HEK293T (cell line): ENCODE measurements around the gene ATP10A.

Source experiments
- ELF4 ChIP-seq: fragments of 450-650 bp; IDR thresholded peaks from 2 replicates; pipeline ENCODE4 v1.6.1; 2017; ENCODE audit warnings: antibody characterized with exemption
- FOXA1 ChIP-seq: fragments of 450-650 bp; IDR thresholded peaks from 2 replicates; pipeline ENCODE4 v1.6.1; 2016; ENCODE audit warnings: mild to moderate bottlenecking
- FOXK2 ChIP-seq: fragments of 450-650 bp; IDR thresholded peaks from 2 replicates; pipeline ENCODE4 v1.6.1; 2016; ENCODE audit warnings: mild to moderate bottlenecking
- FOXM1 ChIP-seq: fragments of 450-650 bp; IDR thresholded peaks from 2 replicates; pipeline ENCODE4 v1.6.1; 2017; ENCODE audit warnings: mild to moderate bottlenecking, borderline replicate concordance
- SP1 ChIP-seq: fragments of 450-650 bp; IDR thresholded peaks from 2 replicates; pipeline ENCODE4 v1.6.1; 2017
- ZNF384 ChIP-seq: fragments of 450-650 bp; IDR thresholded peaks from 2 replicates; pipeline ENCODE4 v1.6.1; 2016
- TF ChIP-seq, protein P1 (sequence below): fragments of 450-650 bp; IDR thresholded peaks from 2 replicates; pipeline ENCODE4 v1.6.1; 2016

- TF ChIP-seq FOXA1 (no peak), SP1 (no peak), FOXK2 (no peak), ZNF384 (no peak), FOXM1 (no peak), ELF4 (no peak)
- TF ChIP-seq, protein P1, sequence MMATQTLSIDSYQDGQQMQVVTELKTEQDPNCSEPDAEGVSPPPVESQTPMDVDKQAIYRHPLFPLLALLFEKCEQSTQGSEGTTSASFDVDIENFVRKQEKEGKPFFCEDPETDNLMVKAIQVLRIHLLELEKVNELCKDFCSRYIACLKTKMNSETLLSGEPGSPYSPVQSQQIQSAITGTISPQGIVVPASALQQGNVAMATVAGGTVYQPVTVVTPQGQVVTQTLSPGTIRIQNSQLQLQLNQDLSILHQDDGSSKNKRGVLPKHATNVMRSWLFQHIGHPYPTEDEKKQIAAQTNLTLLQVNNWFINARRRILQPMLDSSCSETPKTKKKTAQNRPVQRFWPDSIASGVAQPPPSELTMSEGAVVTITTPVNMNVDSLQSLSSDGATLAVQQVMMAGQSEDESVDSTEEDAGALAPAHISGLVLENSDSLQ, result no peak
Observed at GRCh38 chr15:25736461-25736860, 126.7 kb downstream of the ATP10A start.
